ENCODE measurements around the gene AGMO. TPM values are rescaled to one million over a fixed set of nuclear protein-coding genes. Genes with fewer than 3 reads are reported as not detected.

Gene AGMO
- total RNA-seq, 1 donor from 2014 or later = 1.2 TPM

- H3K36me3 Mint-ChIP-seq (ENCODE audit: unreplicated experiment) = no peaks in the 10 kb centered on the region
- DNase-seq = no peak
- H3K9me3 Mint-ChIP-seq (ENCODE audit: unreplicated experiment) = no peaks in the 10 kb centered on the region
- H3K4me1 Mint-ChIP-seq (ENCODE audit: low read depth, unreplicated experiment) = peaks cover 3% of the 10 kb centered on the region
- no peak overlapping the region for H3K27ac Mint-ChIP-seq (ENCODE audit: unreplicated experiment)
- H3K27me3 Mint-ChIP-seq (ENCODE audit: unreplicated experiment) = peaks cover 3% of the 10 kb centered on the region
- no peak for TF ChIP-seq CTCF (IDR thresholded peaks at IDR 0.05; ENCODE audit: partially characterized antibody, unreplicated experiment)
- no peak overlapping the region for H3K4me3 Mint-ChIP-seq (ENCODE audit: unreplicated experiment)
These were observed 246.9 kb downstream of the AGMO start for GRCh38 chr7:15314922-15315321.

DNA sequence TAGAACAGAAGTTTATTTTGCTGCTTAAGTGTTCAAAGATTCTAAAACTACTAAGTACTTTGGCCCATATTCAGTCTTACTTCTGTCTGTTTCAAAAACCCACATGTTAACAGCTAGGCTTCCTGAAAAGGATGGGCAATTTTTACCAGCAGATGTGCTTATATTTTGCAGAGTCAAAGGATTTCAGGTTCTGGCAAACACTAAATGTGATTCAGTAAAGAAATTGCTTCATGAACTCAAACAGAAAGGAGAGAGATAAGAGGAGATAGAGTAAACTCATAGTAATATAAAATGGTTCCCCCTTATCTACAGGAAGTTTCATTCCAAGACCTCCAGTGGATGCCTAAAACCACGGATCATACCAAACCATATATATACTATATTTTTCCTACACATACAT, 248.5 kb downstream of the AGMO start:
- H3K27ac Mint-ChIP-seq (ENCODE audit: unreplicated experiment) = no peak overlapping the region
- peaks cover 3% of the 10 kb centered on the region for H3K4me1 Mint-ChIP-seq (ENCODE audit: low read depth, unreplicated experiment)
- no peak for TF ChIP-seq CTCF (IDR thresholded peaks at IDR 0.05; ENCODE audit: partially characterized antibody, unreplicated experiment)
- H3K27me3 Mint-ChIP-seq (ENCODE audit: unreplicated experiment) = peaks cover 3% of the 10 kb centered on the region
- H3K36me3 Mint-ChIP-seq (ENCODE audit: unreplicated experiment) = no peaks in the 10 kb centered on the region
- H3K9me3 Mint-ChIP-seq (ENCODE audit: unreplicated experiment) = no peaks in the 10 kb centered on the region
- no peak for DNase-seq
- H3K4me3 Mint-ChIP-seq (ENCODE audit: unreplicated experiment) = no peak overlapping the region

GRCh38 chr7:15309872-15310271, 251.9 kb downstream of the AGMO start:
- TF ChIP-seq CTCF (IDR thresholded peaks at IDR 0.05; ENCODE audit: partially characterized antibody, unreplicated experiment) = no peak
- no peak for DNase-seq

GRCh38 chr7:15308821-15309220, 253.0 kb downstream of the AGMO start:
- peaks cover 11% of the 10 kb centered on the region for H3K4me1 Mint-ChIP-seq (ENCODE audit: low read depth, unreplicated experiment)
- H3K4me3 Mint-ChIP-seq (ENCODE audit: unreplicated experiment) = no peak overlapping the region
- H3K9me3 Mint-ChIP-seq (ENCODE audit: unreplicated experiment) = no peaks in the 10 kb centered on the region
- no peak for DNase-seq
- no peaks in the 10 kb centered on the region for H3K36me3 Mint-ChIP-seq (ENCODE audit: unreplicated experiment)
- no peak overlapping the region for H3K27ac Mint-ChIP-seq (ENCODE audit: unreplicated experiment)
- peaks cover 3% of the 10 kb centered on the region for H3K27me3 Mint-ChIP-seq (ENCODE audit: unreplicated experiment)
- TF ChIP-seq CTCF (IDR thresholded peaks at IDR 0.05; ENCODE audit: partially characterized antibody, unreplicated experiment) = no peak

More at GRCh38 chr7:15309872-15310271, 251.9 kb downstream of the AGMO start:
- Mint-ChIP-seq H3K36me3 (ENCODE audit: unreplicated experiment) (no peaks in the 10 kb centered on the region), H3K4me1 (ENCODE audit: low read depth, unreplicated experiment) (peaks cover 3% of the 10 kb centered on the region), H3K9me3 (ENCODE audit: unreplicated experiment) (no peaks in the 10 kb centered on the region), H3K4me3 (ENCODE audit: unreplicated experiment) (no peak overlapping the region), H3K27ac (ENCODE audit: unreplicated experiment) (no peak overlapping the region), H3K27me3 (ENCODE audit: unreplicated experiment) (peaks cover 3% of the 10 kb centered on the region)

DNA sequence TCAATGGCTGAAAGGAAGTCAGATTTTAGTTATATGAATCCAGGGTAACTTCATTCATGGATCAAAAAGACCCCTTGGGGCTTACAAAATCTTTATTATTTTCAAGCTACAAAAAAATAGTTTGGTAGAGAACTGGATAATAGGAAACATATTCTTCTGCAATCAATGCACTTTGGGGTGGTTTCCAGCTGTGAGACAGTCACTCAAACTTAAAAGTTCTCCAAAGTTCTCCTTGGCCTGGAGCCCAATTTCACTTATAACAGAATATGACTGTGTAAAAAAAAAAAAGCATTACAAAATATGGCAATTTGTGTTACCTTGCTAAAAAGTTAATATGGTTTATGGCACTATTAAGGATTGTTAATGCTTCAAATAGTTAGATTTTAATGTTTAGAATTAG, 255.5 kb downstream of the AGMO start:
- Mint-ChIP-seq H3K27me3 (ENCODE audit: unreplicated experiment) (peaks cover 3% of the 10 kb centered on the region), H3K36me3 (ENCODE audit: unreplicated experiment) (no peaks in the 10 kb centered on the region), H3K27ac (ENCODE audit: unreplicated experiment) (no peak overlapping the region), H3K4me1 (ENCODE audit: low read depth, unreplicated experiment) (peaks cover 19% of the 10 kb centered on the region), H3K9me3 (ENCODE audit: unreplicated experiment) (no peaks in the 10 kb centered on the region), H3K4me3 (ENCODE audit: unreplicated experiment) (no peak overlapping the region)
- DNase-seq = no peak
- no peak for TF ChIP-seq CTCF (IDR thresholded peaks at IDR 0.05; ENCODE audit: partially characterized antibody, unreplicated experiment)

Data from glutamatergic neuron (in vitro differentiated cells).